GM04503 (cell line): ENCODE results near the gene LDLRAD3.

Source experiments
- DNase-seq: peaks from one replicate; pipeline ENCODE4 v3.0.0-alpha.2; 2012; ENCODE audit warnings: low read depth

LDLRAD3 gene

DNA sequence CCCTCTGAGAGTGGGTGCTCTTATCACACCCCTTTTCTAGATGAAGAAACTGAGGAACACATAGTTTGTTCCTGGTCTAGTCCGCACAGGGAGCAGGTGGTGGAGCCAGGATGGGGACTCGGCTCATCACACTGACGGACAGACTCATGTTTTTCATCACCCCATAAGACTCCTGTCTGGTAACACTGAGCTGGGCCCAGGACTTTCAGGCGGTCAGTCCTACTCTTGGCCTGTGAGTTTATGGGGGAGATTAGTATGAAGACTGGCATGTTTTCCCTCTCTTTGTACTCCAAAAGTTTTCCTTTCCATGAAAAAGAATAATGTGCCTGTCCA is 160.8 kb downstream of the LDLRAD3 start:
- DNase-seq, result no peak

DNA sequence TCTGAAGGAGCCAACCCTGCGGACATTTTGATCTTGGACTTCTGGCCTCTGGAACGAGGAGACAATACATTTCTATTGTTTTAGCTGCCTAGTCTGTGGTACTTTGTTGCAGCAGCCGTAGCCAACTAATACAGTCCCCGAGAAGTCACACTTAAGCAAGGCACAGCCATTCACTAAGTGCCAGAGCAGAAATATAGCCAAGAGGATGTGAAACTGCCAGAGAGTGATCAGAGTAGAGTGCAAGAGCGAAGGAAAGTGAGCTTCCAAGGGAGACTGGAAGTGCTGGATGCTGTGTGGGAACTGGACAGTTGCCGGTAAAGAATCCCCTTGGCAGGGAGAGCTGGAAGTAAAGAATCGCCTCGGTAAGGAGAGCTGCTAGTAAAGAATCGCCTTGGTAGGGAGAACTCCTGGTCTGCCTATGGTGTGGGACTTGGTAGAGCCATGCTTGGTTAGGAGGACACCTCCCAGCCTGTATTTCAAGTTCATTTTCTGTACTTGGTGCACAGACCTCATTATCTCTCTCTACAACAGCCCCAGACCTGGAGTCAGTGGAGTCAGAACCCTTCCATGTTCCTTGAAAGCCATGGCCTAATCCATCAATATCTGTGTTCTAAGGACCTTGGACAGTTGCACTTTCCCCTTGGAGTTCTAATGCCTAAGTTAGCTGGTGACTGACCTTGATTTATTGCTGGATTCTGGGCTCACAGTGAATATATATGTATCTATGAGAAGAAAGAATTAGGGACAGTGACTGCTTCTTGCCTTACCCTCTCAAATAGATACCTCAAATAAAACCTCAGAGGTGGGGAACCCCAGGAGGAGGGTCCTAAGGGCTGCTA is 162.1 kb downstream of the LDLRAD3 start:
- no peak for DNase-seq

DNA sequence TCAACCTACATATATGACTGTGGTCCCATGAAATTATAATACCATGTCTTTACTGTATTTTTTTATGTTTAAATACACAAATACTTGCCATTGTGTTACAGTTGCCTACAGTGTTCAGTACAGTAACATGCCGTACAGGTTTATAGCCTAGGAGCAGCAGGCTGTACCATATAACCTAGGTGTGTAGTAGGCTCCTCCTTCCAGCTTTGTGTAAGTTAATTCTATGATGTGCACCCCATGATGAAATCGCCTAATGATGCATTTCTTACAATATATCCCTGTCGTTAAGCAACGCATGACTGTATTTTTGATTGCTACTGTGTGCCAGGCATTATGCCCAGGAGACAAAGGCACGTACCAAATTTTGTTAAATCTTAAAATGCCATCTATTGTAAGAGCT is 163.7 kb downstream of the LDLRAD3 start:
- no peak for DNase-seq

- DNase-seq, result no peak
Measured at GRCh38 chr11:36108881-36109589, 165.2 kb downstream of the LDLRAD3 start.

DNA sequence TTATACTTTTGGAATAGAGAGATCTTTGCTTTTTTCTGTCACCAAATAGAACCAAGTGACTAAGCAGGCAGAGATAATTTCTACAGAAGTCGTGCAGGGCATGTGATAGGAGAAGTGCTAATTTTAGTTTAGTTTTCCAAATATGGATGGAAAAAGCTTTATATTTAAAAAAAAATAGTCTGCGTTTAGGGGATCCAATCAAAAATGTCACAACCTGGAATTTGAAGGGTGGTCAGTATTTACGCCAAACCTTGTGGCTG is 165.7 kb downstream of the LDLRAD3 start:
- no peak for DNase-seq

DNA sequence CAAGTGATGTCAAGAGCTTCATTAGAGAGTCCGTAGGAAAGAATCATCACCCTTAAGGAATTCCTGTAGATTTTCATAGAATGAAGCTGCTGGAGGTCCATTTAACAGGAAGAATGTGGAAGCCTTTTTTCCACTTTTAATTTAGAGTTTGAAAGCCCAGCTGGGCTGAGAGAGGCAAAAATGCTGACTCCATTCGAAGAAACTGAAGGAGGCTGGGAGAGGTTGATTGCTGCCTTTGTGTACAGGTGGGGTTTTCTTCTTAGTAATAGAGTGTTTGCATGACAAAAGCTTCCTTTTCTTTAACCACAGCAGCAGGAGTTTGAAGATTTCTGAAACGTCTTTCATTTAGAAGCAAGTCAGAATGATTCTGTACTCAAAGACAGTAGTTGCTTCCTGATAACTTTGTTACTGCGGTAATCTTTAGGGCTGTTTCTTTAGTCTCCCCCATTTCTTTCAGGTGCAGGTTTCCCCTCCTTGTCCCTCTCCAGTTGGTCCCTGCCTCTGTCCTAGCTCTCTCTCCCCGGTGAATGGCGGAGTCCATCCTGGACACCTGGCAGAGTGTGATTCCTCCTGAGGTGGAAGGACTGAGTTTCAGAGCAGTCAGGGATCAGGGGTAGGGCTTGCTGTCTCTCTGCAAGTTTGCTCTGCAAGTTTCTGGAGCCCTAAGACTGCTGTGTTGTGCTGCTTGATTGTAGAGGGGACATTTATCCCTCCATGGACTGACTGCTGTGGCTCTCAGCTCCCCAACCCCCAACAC is 166.2 kb downstream of the LDLRAD3 start:
- DNase-seq, result no peak

DNA sequence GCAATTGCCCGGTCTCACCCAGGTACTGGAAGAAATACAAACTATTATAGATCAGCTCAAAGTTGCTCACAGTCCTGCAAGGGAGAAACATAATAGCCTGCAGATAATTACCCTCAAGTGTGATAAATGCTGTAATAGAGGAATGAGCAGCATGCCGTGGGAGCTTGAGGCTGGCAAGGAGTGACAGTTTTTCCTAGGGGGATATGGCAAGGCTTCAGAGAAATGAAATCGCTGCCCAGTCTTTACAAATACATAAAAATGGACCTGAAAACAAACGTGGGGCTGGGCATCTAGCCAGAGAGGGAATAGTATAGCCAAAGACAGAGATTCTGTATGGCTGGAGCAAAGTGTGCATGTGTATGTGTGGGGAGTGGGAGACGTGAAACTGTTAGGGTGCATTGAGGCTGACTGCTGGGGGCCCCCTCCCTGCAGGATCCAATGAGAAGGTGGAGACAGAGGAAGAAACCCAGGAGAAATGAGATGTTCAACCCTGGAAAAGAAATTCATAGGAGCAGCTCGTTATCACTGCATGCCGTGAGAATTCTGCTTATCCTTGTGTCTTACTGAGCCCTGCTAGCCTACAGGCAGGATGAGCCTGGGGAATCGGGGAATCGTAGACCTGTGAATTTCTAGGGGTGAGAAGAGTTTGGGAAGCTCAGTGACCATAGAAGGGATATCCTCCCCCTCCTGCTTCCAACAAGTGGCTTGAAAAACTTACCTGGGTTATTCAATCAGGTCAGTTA is 167.0 kb downstream of the LDLRAD3 start:
- no peak for DNase-seq

DNA sequence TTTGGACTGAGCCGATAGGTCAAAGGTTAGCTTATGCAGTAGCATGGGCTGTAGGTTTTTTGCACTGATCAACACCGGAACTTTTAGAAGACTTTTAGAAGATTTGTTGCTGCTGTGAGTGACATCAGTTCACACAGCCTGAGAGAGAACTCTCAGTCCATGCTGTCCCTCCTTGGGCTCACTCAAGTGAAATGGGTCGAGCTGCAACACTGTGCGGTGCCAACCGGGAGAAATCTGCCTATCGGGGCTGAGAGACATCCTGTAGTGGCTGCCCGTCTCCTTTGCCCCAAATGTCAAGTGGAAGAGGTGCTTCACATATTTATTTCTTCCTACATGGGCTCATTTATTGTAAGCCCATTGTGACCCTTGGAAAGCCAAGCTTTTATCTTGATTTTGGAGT is 170.2 kb downstream of the LDLRAD3 start:
- DNase-seq, result no peak

GRCh38 chr11:36115378-36115801 is 171.5 kb downstream of the LDLRAD3 start:
- DNase-seq, result no peak

- DNase-seq, result no peak
Measured at GRCh38 chr11:36116161-36116560, 172.3 kb downstream of the LDLRAD3 start.

GRCh38 chr11:36118084-36118483 is 174.2 kb downstream of the LDLRAD3 start:
- no peak for DNase-seq

DNA sequence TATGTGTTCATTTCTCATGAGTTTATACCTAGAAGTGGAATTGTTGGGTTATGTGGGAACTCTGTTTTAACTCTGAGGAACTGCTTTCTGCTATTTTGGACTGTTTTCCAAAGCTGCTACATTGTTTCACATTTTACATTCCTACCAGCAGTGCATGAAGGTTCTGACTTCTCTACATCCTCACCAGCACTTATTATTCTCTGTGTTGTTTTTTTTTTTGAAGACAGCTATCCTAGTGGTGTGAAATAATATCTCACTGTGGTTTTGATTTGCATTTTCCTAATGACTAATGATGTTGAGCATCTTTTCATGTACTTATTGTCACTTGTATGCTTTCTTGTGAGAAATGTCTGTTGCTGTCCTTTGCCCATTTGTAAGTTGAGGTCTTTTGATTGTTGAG is 175.4 kb downstream of the LDLRAD3 start:
- no peak for DNase-seq

- no peak for DNase-seq
Measured at GRCh38 chr11:36121054-36121453, 177.2 kb downstream of the LDLRAD3 start.

DNA sequence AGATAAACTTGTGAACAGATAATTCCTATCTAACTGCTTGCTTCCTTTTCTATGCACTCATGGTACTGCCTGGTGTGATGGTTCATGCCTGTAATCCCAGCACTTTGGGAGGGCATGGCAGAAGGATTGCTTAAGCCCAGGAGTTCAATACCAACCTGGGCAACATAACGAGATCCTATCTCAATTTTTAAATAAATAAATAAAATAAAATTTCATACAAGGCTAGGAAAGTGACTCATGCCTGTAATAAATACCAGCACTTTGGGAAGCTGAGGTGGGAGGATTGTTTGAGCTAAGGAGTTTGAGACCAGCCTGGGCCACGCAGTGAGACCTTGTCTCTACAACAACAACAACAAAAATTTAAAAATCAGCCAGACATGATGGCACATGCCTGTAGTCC is 178.8 kb downstream of the LDLRAD3 start:
- no peak for DNase-seq

DNA sequence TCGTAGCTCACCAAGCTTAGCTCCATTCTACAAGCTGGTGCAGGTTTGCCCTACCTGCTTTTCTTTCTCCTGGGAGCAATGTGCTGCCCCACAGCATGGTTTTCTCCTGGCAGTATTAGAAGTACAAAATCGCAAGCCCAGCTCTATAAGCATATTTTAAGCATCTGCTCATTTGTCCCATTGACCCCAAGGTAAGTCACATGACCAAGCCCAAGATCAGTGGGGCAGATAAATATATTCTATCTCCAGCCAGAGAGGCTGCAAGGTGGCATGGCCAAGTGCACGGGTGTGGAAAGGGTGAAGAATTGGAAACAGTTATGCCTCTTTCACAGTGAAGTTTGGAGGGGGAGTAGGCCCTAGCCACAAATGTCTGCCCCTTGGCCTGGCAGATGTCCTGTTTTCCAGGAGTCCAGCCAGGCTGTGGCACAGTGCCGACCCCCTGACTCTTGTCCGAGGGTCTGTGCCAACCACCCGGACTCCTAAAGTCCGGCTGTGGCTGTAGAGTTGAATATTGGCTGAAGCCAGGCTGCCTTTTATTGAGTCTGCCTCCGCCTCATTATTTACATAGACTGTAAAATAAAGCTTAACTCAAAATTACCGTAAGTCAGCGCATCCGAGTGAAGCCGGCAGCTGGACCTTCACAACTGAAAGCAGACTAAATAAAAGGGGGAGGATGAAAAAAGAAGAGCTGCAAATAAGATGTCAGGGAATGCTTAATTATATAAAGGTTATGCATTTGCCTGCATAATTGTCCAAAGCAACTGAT is 179.7 kb downstream of the LDLRAD3 start:
- DNase-seq, result no peak

- DNase-seq, result no peak
Measured at GRCh38 chr11:36126678-36127077, 182.8 kb downstream of the LDLRAD3 start.

DNA sequence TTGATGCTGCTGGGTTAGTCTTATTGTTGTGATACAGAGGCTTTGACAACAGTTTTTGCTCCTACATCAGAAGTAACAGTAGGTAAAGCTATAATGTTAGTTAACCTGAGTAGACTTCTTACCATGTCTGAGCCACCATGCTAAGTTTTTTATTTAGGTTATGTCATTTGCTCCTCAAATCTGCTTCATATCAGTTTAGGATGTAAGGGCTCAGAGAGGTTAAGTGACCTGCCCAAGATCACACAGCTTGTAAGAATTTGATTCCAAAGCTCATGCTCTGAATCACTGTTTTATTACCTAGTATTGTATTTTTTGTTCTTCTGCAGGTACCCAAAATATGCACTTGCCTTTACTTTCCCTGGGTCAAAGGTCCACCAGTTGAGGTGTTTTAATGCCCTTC is 183.7 kb downstream of the LDLRAD3 start:
- DNase-seq, result no peak

DNA sequence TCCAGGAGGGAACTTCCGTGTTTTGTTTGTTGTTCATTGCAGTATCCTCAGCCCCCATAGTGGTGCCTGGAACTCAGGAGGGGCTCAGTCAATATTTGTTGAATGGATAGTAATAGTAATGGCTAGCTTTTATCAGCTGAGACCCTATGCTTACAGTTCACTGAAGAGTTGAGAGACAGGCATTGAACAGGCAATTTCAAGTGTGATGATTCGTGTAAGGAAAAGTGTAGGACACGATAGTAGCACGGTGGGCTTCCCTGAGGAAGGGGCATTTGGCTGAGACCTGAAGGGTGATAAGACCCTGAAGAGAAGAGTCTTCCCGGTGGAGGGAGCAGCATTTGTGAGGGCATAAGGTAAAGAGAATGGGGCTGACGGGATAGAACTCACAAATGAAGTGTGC is 186.1 kb downstream of the LDLRAD3 start:
- no peak for DNase-seq

- no peak for DNase-seq
Measured at GRCh38 chr11:36130401-36130800, 186.5 kb downstream of the LDLRAD3 start.

DNA sequence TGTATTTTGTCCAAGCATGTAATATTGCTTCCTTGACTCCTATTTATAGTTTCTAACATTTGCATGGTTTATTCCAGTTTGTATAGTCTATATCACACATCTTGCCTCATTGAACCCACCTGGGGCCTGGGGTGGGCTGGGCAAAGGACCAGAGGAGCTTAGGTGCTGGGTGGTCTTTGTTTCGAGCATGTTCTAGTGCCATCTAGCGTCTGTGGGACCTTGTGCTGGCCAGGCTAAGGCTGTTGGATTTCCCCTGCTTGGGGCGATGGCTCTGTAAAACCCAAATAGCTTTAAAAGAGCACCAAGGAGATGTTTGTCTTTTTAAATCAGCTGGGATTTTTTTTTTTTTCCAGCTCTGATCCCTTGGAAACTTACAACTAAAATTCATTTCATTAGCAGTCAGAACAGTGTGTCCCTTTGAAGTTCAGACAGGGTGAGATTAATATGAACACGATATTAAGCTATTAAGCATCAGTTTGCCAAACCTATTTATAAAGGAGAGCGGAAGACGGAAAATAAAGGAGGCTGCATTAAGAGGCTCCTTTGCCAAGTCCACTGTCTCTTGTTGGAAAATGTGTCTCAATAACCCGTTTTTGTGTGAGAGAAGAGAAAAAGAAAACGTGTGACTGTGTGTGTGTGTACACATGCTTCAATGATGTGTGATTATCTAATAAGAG is 188.0 kb downstream of the LDLRAD3 start:
- no peak for DNase-seq

DNA sequence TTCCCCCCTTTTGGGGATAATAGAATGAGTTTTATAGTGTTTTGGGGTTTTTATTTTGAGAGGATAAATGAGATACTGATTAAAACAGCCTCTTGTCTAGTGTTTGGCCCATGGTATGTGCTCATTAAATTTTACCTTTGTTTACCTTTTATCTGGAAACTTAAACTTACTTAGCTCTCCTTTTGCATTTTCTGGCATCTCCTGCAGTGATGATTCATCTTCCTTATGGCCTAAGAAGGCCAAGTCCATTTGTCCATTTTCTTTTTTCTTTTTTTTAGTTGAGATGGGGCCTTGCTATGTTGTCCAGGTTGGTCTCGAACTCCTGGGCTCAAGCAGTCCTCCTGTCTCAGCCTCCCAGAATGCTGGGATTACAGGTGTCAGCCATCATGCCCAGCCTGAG is 189.1 kb downstream of the LDLRAD3 start:
- no peak for DNase-seq
